ENCODE data around the gene GORASP2. TPM values are rescaled to one million over a fixed set of nuclear protein-coding genes. Genes with fewer than 3 reads are reported as not detected.

The GORASP2 gene
- 94.7 and 99.5 TPM in 2 replicates for total RNA-seq
- long read RNA-seq, transcript GORASP2-201 (10 exons, 3,173 nt) = major isoform, 191 of 244 reads
- long read RNA-seq, partial matches to known transcripts = 24 of 244 reads
- long read RNA-seq, other reads (novel, unspliced or antisense) = 25 of 244 reads

- DNase-seq (ENCODE audit: extremely low spot score, unreplicated experiment) = peak; percentile 99
These were observed at the start of gene GORASP2 for GRCh38 chr2:170928824-170929685. TSS of gene GORASP2 (plus strand) at chr2:170929253. CDS start at chr2:170929341, 88 bp downstream.

GRCh38 chr2:170881840-170882239 lies 47.2 kb upstream of the GORASP2 start:
- Mint-ChIP-seq H3K4me3 (ENCODE audit: unreplicated experiment) (no peak overlapping the region), H3K4me1 (ENCODE audit: unreplicated experiment) (peaks cover 4% of the 10 kb centered on the region), H3K27ac (ENCODE audit: unreplicated experiment) (no peak overlapping the region), H3K27me3 (ENCODE audit: unreplicated experiment) (peaks cover 35% of the 10 kb centered on the region), H3K9me3 (ENCODE audit: unreplicated experiment) (no peaks in the 10 kb centered on the region), H3K36me3 (ENCODE audit: unreplicated experiment) (no peaks in the 10 kb centered on the region)
- DNase-seq (ENCODE audit: extremely low spot score, unreplicated experiment) = no peak
- TF ChIP-seq, protein P1, sequence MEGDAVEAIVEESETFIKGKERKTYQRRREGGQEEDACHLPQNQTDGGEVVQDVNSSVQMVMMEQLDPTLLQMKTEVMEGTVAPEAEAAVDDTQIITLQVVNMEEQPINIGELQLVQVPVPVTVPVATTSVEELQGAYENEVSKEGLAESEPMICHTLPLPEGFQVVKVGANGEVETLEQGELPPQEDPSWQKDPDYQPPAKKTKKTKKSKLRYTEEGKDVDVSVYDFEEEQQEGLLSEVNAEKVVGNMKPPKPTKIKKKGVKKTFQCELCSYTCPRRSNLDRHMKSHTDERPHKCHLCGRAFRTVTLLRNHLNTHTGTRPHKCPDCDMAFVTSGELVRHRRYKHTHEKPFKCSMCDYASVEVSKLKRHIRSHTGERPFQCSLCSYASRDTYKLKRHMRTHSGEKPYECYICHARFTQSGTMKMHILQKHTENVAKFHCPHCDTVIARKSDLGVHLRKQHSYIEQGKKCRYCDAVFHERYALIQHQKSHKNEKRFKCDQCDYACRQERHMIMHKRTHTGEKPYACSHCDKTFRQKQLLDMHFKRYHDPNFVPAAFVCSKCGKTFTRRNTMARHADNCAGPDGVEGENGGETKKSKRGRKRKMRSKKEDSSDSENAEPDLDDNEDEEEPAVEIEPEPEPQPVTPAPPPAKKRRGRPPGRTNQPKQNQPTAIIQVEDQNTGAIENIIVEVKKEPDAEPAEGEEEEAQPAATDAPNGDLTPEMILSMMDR (IDR thresholded peaks at IDR 0.05) = no peak

More at GRCh38 chr2:170928824-170929685, at the start of gene GORASP2:
- peak within 1 kb of the TSS; percentile 85 for H3K4me3 Mint-ChIP-seq (ENCODE audit: unreplicated experiment)
- no peaks in the 10 kb centered on the region for H3K27me3 Mint-ChIP-seq (ENCODE audit: unreplicated experiment)
- H3K27ac Mint-ChIP-seq (ENCODE audit: unreplicated experiment) = peak within 1 kb of the TSS; percentile 86
- TF ChIP-seq, protein P1 (IDR thresholded peaks at IDR 0.05) = peak; percentile 94
- H3K36me3 Mint-ChIP-seq (ENCODE audit: unreplicated experiment) = peaks cover 3% of the 10 kb centered on the region
- no peaks in the 10 kb centered on the region for H3K9me3 Mint-ChIP-seq (ENCODE audit: unreplicated experiment)
- H3K4me1 Mint-ChIP-seq (ENCODE audit: unreplicated experiment) = peaks cover 37% of the 10 kb centered on the region

GRCh38 chr2:170882758-170883157 lies 46.3 kb upstream of the GORASP2 start:
- no peak for DNase-seq (ENCODE audit: extremely low spot score, unreplicated experiment)
- Mint-ChIP-seq H3K27ac (ENCODE audit: unreplicated experiment) (no peak overlapping the region), H3K36me3 (ENCODE audit: unreplicated experiment) (no peaks in the 10 kb centered on the region), H3K27me3 (ENCODE audit: unreplicated experiment) (peaks cover 35% of the 10 kb centered on the region), H3K4me3 (ENCODE audit: unreplicated experiment) (no peak overlapping the region), H3K9me3 (ENCODE audit: unreplicated experiment) (no peaks in the 10 kb centered on the region), H3K4me1 (ENCODE audit: unreplicated experiment) (peaks cover 4% of the 10 kb centered on the region)
- TF ChIP-seq, protein P1 (IDR thresholded peaks at IDR 0.05) = no peak

- no peaks in the 10 kb centered on the region for H3K36me3 Mint-ChIP-seq (ENCODE audit: unreplicated experiment)
- no peak overlapping the region for H3K4me3 Mint-ChIP-seq (ENCODE audit: unreplicated experiment)
- no peak overlapping the region for H3K27ac Mint-ChIP-seq (ENCODE audit: unreplicated experiment)
- DNase-seq (ENCODE audit: extremely low spot score, unreplicated experiment) = no peak
- no peaks in the 10 kb centered on the region for H3K9me3 Mint-ChIP-seq (ENCODE audit: unreplicated experiment)
- peaks cover 4% of the 10 kb centered on the region for H3K4me1 Mint-ChIP-seq (ENCODE audit: unreplicated experiment)
- TF ChIP-seq, protein P1 (IDR thresholded peaks at IDR 0.05) = no peak
- peaks cover 34% of the 10 kb centered on the region for H3K27me3 Mint-ChIP-seq (ENCODE audit: unreplicated experiment)
These were observed 45.4 kb upstream of the GORASP2 start for GRCh38 chr2:170883683-170884082.

GRCh38 chr2:170885130-170885791 lies 43.8 kb upstream of the GORASP2 start:
- H3K36me3 Mint-ChIP-seq (ENCODE audit: unreplicated experiment) = no peaks in the 10 kb centered on the region
- peaks cover 4% of the 10 kb centered on the region for H3K4me1 Mint-ChIP-seq (ENCODE audit: unreplicated experiment)
- peaks cover 37% of the 10 kb centered on the region for H3K27me3 Mint-ChIP-seq (ENCODE audit: unreplicated experiment)
- no peak overlapping the region for H3K27ac Mint-ChIP-seq (ENCODE audit: unreplicated experiment)
- no peak for DNase-seq (ENCODE audit: extremely low spot score, unreplicated experiment)
- H3K4me3 Mint-ChIP-seq (ENCODE audit: unreplicated experiment) = no peak overlapping the region
- TF ChIP-seq, protein P1 (IDR thresholded peaks at IDR 0.05) = no peak
- no peaks in the 10 kb centered on the region for H3K9me3 Mint-ChIP-seq (ENCODE audit: unreplicated experiment)

Measured in osteocyte (in vitro differentiated cells).